IMR-90 (cell line): Measurements from ENCODE around the gene F13A1.

Source experiments
- POLR2A ChIP-seq: IDR thresholded peaks from 2 replicates; pipeline ENCODE4 v1.6.1; 2012; ENCODE audit warnings: mild to moderate bottlenecking, low read depth, low read length
- TF ChIP-seq, protein P1 (sequence below): conservative IDR thresholded peaks from 2 replicates; pipeline ENCODE4 v1.5.1; 2012; ENCODE audit warnings: mild to moderate bottlenecking, low read depth, low read length, improper control_type of control experiment

DNA sequence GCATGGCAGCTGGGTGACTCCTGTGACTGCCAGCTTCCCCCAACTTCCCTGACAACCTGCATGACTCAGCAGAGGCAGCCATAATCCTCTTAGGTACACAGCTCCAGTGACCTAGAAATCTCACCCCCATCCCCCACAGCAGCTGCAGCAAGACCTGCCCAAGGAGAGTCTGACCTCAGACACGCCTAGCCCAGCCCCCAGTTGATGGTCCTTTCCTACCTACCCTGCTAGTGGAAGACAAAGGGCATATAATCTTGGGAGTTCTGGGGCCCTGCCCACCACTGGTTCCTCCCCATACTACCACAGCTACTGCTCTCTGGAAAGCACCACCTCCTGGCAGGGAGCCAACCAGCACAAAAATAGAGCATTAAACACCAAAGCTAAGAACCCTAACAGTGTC lies 90.2 kb downstream of the F13A1 start:
- TF ChIP-seq POLR2A, result no peak
- TF ChIP-seq, protein P1, sequence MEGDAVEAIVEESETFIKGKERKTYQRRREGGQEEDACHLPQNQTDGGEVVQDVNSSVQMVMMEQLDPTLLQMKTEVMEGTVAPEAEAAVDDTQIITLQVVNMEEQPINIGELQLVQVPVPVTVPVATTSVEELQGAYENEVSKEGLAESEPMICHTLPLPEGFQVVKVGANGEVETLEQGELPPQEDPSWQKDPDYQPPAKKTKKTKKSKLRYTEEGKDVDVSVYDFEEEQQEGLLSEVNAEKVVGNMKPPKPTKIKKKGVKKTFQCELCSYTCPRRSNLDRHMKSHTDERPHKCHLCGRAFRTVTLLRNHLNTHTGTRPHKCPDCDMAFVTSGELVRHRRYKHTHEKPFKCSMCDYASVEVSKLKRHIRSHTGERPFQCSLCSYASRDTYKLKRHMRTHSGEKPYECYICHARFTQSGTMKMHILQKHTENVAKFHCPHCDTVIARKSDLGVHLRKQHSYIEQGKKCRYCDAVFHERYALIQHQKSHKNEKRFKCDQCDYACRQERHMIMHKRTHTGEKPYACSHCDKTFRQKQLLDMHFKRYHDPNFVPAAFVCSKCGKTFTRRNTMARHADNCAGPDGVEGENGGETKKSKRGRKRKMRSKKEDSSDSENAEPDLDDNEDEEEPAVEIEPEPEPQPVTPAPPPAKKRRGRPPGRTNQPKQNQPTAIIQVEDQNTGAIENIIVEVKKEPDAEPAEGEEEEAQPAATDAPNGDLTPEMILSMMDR, result no peak
